OCI-LY7 (cell line): ENCODE results near the gene NOL4L. TPM values are rescaled to one million over a fixed set of nuclear protein-coding genes. Genes with fewer than 3 reads are reported as not detected.
"Not testable (repeated sequence)": the region's sequence is repeated elsewhere in the genome, so short reads cannot be mapped to it uniquely, and the experiment has no call there.

ENCODE experiments used
- BruUV-seq: library from RNA; stranded (reverse); fragments of 400-500 nt; replicated peaks from 2 replicates; lab custom pipeline; 2021; lab: Mats Ljungman, UMichigan
- CTCF ChIA-PET: fragments of 300-600 bp; sonication (Branson Sonifier 250); formaldehyde crosslinking; loops from one replicate; lab custom pipeline; 2022; ENCODE audit warnings: antibody characterized with exemption; ENCODE audit not compliant: unreplicated experiment; lab: Charles Lee
- POLR2A ChIA-PET: fragments of 300-600 bp; sonication (Branson Sonifier 250); formaldehyde crosslinking; loops from one replicate; lab custom pipeline; 2022; ENCODE audit warnings: antibody characterized with exemption; lab: Charles Lee
- DNase-seq: peaks from one replicate; pipeline ENCODE4 v3.0.0-alpha.2; 2015; ENCODE audit warnings: low spot score
- H2AFZ ChIP-seq: fragments of 200-600 bp; sonication (generic), shearing (Covaris generic); 2 replicates; pipeline ENCODE4 v1.6.1; 2014; ENCODE audit warnings: mild to moderate bottlenecking, antibody characterized with exemption, low read length, moderate library complexity
- H3K27ac ChIP-seq: fragments of 200-600 bp; sonication (generic); 2 replicates; pipeline ENCODE4 v1.5.1; 2014; ENCODE audit warnings: mixed run types, low read depth, mild to moderate bottlenecking, moderate library complexity, low read length, inconsistent platforms; ENCODE audit not compliant: poor library complexity, severe bottlenecking
- H3K36me3 ChIP-seq: fragments of 200-600 bp; sonication (generic); 2 replicates; pipeline ENCODE4 v1.6.1; 2014; ENCODE audit warnings: mild to moderate bottlenecking, antibody characterized with exemption, low read length, moderate library complexity, mixed read lengths; ENCODE audit not compliant: insufficient read depth
- H3K4me1 ChIP-seq: fragments of 200-600 bp; sonication (generic); 2 replicates; pipeline ENCODE4 v1.5.1; 2014; ENCODE audit warnings: mild to moderate bottlenecking, low read length; ENCODE audit not compliant: insufficient read depth, poor library complexity, severe bottlenecking
- H3K4me2 ChIP-seq: fragments of 200-600 bp; sonication (generic); 2 replicates; pipeline ENCODE4 v1.6.1; 2014; ENCODE audit warnings: mild to moderate bottlenecking, low read length
- H3K4me3 ChIP-seq: fragments of 200-600 bp; sonication (generic); 2 replicates; pipeline ENCODE4 v1.5.1; 2014; ENCODE audit warnings: mild to moderate bottlenecking, low read depth, low read length; ENCODE audit not compliant: poor library complexity, severe bottlenecking
- H3K79me2 ChIP-seq: fragments of 200-600 bp; sonication (generic); 2 replicates; pipeline ENCODE4 v1.6.1; 2016; ENCODE audit warnings: low read depth, mild to moderate bottlenecking, low read length, moderate library complexity, mixed read lengths; ENCODE audit not compliant: insufficient read depth
- H3K9me2 ChIP-seq: fragments of 200-600 bp; sonication (generic); 2 replicates; pipeline ENCODE4 v1.6.1; 2016; ENCODE audit warnings: mild to moderate bottlenecking, low read length, mixed read lengths; ENCODE audit not compliant: insufficient read depth
- H3K9me3 ChIP-seq: fragments of 200-600 bp; sonication (generic); 2 replicates; pipeline ENCODE4 v1.6.1; 2014; ENCODE audit warnings: mild to moderate bottlenecking, mixed run types, low read length, mixed read lengths
- H4K20me1 ChIP-seq: fragments of 200-600 bp; sonication (generic); 2 replicates; pipeline ENCODE4 v1.6.1; 2014; ENCODE audit warnings: mild to moderate bottlenecking, antibody characterized with exemption, low read length, moderate library complexity, mixed read lengths; ENCODE audit not compliant: insufficient read depth
- EZH2phosphoT487 ChIP-seq: fragments of 200-600 bp; sonication (generic); IDR thresholded peaks from 2 replicates; pipeline ENCODE4 v1.6.1; 2018; ENCODE audit warnings: low read depth, borderline replicate concordance, mild to moderate bottlenecking, mixed run types, antibody characterized with exemption, low read length, moderate library complexity, mixed read lengths
- intact Hi-C: fragments of 100-400 bp; cut with micrococcal nuclease; formaldehyde crosslinking; loops from one replicate; pipeline ENCODE4 v1.10.0; 2022; ENCODE audit not compliant: unreplicated experiment
- total RNA-seq, 2 experiments: library from RNA; depleted of rRNA in 1 of 2; stranded (reverse); fragments of >200 nt in 1 of 2; shearing (Covaris generic) in 1 of 2; gene quantifications; 2 replicates each; pipeline ENCODE4 v1.2.3, GENCODE V29; 2014 to 2022
- TF ChIP-seq, protein P1 (sequence below): fragments of 200-600 bp; sonication (generic); conservative IDR thresholded peaks from 2 replicates; pipeline ENCODE4 v1.5.1; 2014; ENCODE audit warnings: mild to moderate bottlenecking, antibody characterized with exemption, low read length, moderate library complexity, mixed read lengths

NOL4L gene
- total RNA-seq, 2 experiments from 2014 or later = 3.9 to 4.2 TPM

DNA sequence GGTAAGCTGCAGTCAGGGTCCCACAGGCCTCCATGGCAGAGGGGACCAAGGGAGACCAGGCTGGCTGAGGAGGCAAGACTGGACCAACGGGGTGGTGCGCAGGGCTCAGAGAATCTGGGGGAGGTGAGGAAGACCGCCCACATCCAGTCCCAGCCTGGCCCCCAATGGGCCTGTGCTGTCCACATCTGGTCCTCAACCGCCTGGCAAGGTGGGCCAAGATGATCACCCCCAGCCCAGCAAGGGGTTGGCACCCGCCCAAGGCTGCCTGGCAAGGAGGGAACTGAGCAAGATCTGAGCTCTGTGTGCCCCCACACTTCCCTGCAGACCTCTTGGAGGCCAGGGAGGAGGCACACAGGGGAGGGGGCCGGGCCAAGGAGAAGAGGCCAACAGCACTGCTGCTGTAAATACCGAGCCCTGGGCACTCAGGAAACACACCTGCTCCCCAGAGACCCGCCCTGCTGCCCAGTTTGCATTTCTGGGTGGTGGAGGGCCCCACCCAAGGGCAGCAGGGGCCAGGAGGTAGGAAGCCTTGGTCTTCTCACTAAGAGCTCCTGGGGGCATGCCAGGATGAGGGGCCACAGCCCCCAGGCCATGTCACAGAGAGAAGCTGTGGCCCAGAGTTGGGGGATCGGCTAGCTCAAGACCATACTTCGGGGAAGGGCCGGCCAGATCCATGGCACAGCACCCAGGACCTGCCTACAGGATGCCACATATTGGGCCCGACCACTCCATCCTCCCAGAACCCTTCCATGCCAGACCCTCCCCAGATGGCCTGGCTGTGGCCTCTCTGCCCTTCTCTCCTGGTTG lies 117.4 kb downstream of the NOL4L start:
- TF ChIP-seq EZH2phosphoT487 = no peak
- TF ChIP-seq, protein P1, sequence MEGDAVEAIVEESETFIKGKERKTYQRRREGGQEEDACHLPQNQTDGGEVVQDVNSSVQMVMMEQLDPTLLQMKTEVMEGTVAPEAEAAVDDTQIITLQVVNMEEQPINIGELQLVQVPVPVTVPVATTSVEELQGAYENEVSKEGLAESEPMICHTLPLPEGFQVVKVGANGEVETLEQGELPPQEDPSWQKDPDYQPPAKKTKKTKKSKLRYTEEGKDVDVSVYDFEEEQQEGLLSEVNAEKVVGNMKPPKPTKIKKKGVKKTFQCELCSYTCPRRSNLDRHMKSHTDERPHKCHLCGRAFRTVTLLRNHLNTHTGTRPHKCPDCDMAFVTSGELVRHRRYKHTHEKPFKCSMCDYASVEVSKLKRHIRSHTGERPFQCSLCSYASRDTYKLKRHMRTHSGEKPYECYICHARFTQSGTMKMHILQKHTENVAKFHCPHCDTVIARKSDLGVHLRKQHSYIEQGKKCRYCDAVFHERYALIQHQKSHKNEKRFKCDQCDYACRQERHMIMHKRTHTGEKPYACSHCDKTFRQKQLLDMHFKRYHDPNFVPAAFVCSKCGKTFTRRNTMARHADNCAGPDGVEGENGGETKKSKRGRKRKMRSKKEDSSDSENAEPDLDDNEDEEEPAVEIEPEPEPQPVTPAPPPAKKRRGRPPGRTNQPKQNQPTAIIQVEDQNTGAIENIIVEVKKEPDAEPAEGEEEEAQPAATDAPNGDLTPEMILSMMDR = no peak
- no peak overlapping the region for H3K4me2 ChIP-seq
- no peak for DNase-seq
- intact Hi-C loops = no loop called here
- H4K20me1 ChIP-seq = no peaks in the 10 kb centered on the region
- no peaks in the 10 kb centered on the region for H3K4me1 ChIP-seq
- no peak overlapping the region for H3K27ac ChIP-seq
- BruUV-seq = no TSS peak
- POLR2A ChIA-PET = no interaction called here
- no peaks in the 10 kb centered on the region for H3K36me3 ChIP-seq
- CTCF ChIA-PET = interaction anchor here (0.6 kb wide), 1 partner anchor 10 kb away, joined by 3 read pairs; no protein-coding TSS in a partner anchor
- H2AFZ ChIP-seq = no peak overlapping the region
- no peaks in the 10 kb centered on the region for H3K9me2 ChIP-seq
- H3K4me3 ChIP-seq = no peak overlapping the region
- H3K9me3 ChIP-seq = no peaks in the 10 kb centered on the region
- H3K79me2 ChIP-seq = no peaks in the 10 kb centered on the region

DNA sequence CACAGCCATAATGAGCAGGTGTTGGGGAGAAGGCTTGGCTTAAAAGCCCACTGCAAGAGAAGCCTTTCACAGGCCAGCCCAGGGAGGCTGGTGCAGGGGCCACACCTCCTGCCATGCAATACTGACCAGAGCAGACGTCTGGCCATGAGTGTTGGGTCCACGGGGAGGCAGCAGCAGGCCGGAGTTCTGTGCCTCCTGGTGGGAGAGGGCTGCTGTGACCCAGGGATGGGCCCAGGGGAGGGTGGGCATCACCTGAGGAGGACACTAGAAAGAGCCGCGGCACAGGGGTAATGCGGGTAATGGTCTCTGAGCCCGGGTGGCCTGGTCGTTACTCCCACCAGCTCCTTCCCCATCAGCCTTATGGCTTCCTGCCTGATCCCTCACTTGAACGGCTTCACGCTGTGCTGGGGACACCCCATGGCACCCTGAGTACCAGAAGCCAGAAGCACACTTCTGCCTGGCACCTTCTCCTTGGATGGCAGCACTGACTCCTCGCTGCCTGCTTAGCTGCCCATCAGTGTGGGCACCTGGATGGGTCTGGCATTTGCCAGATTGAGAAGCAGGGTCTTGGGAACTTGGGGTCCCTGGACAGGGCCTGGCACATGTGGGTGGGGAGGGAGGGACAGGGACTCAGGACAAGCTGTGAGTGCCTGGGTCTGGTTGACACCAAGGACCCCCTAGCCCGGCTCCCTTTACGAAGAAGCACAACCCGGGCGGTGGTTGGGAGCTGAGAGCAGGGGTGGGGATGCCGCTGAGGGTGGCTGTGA lies 118.2 kb downstream of the NOL4L start:
- Histone ChIP-seq H3K4me1 (no peaks in the 10 kb centered on the region), H2AFZ (no peak overlapping the region), H4K20me1 (no peaks in the 10 kb centered on the region), H3K36me3 (no peaks in the 10 kb centered on the region), H3K4me2 (no peak overlapping the region), H3K27ac (no peak overlapping the region), H3K9me3 (no peaks in the 10 kb centered on the region), H3K79me2 (no peaks in the 10 kb centered on the region), H3K4me3 (no peak overlapping the region), H3K9me2 (no peaks in the 10 kb centered on the region)
- CTCF ChIA-PET = interaction anchor here (0.5 kb wide), 1 partner anchor 182 kb away, joined by 4 read pairs; no protein-coding TSS in a partner anchor
- TF ChIP-seq EZH2phosphoT487 = no peak
- TF ChIP-seq, protein P1 = no peak
- no TSS peak for BruUV-seq
- POLR2A ChIA-PET = no interaction called here
- DNase-seq = no peak
- intact Hi-C loops = no loop called here

DNA sequence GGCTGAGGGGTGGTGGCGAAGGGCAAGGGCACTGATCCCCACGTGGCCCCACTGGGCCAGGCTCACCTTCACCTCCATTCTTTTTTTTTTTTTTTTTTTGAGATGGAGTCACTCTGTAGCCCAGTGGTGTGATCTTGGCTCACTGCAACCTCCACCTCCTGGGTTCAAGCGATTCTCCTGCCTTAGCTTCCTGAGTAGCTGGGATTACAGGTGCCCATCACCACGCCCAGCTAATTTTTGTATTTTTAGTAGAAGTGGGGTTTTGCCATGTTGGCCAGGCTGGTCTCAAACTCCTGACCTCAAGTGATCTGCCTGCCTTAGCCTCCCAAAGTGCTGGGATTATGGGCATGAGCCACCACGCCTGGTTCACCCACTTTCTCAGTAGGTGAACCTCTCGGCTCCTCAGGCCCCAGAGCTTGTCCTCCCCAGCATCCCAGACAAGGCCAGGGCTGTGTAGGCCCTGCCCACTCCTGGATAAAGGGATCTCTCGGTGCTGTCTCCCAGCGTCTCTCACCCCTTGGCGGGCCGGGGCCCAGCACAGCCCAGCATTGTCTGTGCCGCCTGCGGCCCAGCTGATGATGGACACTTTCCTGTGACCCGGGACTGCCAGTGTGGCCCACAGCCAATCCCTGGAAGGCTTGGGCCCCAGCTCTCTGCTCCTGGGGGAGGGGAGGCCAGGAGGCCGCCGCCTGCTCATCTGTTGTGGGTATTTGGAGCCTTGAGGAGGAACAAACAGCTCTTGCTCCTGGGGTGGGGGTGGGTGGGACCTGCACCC lies 119.0 kb downstream of the NOL4L start:
- H3K9me3 ChIP-seq, H3K27ac ChIP-seq, H3K4me2 ChIP-seq, DNase-seq, H2AFZ ChIP-seq, H3K4me3 ChIP-seq, H3K79me2 ChIP-seq, H4K20me1 ChIP-seq, BruUV-seq, intact Hi-C loops, H3K4me1 ChIP-seq, H3K9me2 ChIP-seq, H3K36me3 ChIP-seq: not testable (repeated sequence)
- POLR2A ChIA-PET = interaction anchor here (0.6 kb wide), 1 partner anchor 353 kb away, joined by 3 read pairs; the partner anchor contains the start of gene MAPRE1
- CTCF ChIA-PET = interaction anchor here (0.5 kb wide), 1 partner anchor 181 kb away, joined by 4 read pairs; no protein-coding TSS in a partner anchor
